Naive thymus-derived CD8-positive, alpha-beta T cell (primary cell): ENCODE measurements around the gene HCN4. TPM values are rescaled to one million over a fixed set of nuclear protein-coding genes. Genes with fewer than 3 reads are reported as not detected.
"Not testable (repeated sequence)": the region's sequence is repeated elsewhere in the genome, so short reads cannot be mapped to it uniquely, and the experiment has no call there.

Experiments
- ATAC-seq, 2 donors: fragments of 150-1000 bp; cut with Tn5 transposase in 1 of 2; sonication (Bioruptor Pico), chemical (Tn5 transposase) in 1 of 2; 1 replicate in 1 of 2; 2 replicates in 1 of 2; pipeline ENCODE4 v1.10.0; 2021; ENCODE audit warnings: mild to moderate bottlenecking in 2 of 2, moderate library complexity in 2 of 2
- POLR2A ChIA-PET: fragments of 350-600 bp; sonication (Branson Sonifier 250); formaldehyde crosslinking; loops from one replicate; lab custom pipeline; 2021; ENCODE audit warnings: antibody characterized with exemption; lab: Charles Lee
- DNase-seq, 10 donors: peaks; one replicate each; pipeline versions ENCODE4 v3.0.0 to v3.0.0-alpha.2; 2020 to 2022
- H3K27ac Mint-ChIP-seq, 10 donors: one replicate each; pipeline ENCODE4 v1.8.0; 2020 to 2022; ENCODE audit warnings: mild to moderate bottlenecking in 10 of 10, mixed read lengths in 10 of 10, moderate library complexity in 4 of 10, inconsistent platforms in 1 of 10
- H3K27me3 Mint-ChIP-seq, 5 donors: one replicate each; pipeline ENCODE4 v1.8.0; 2021 to 2022; ENCODE audit warnings: mixed read lengths in 5 of 5
- H3K36me3 Mint-ChIP-seq, 3 donors: one replicate each; pipeline ENCODE4 v1.8.0; 2020 to 2022; ENCODE audit warnings: mixed read lengths in 3 of 3, mild to moderate bottlenecking in 2 of 3, inconsistent platforms in 1 of 3
- H3K4me1 Mint-ChIP-seq, 4 donors: one replicate each; pipeline ENCODE4 v1.8.0; 2021 to 2022; ENCODE audit warnings: mixed read lengths in 4 of 4
- H3K4me3 Mint-ChIP-seq, 10 donors: one replicate each; pipeline ENCODE4 v1.8.0; 2020 to 2022; ENCODE audit warnings: mild to moderate bottlenecking in 10 of 10, mixed read lengths in 10 of 10, moderate library complexity in 6 of 10, inconsistent platforms in 1 of 10
- H3K9me3 Mint-ChIP-seq, 9 donors: one replicate each; pipeline ENCODE4 v1.8.0; 2020 to 2022; ENCODE audit warnings: mixed read lengths in 9 of 9, mild to moderate bottlenecking in 3 of 9, inconsistent platforms in 1 of 9, moderate library complexity in 1 of 9
- polyA plus RNA-seq, 3 donors: library from polyadenylated mRNA; unstranded; fragments of 300-500 nt; fragmentation: Illumina TruSeq; gene quantifications; one replicate each; pipeline ENCODE4 v1.2.3, GENCODE V29; 2021
- total RNA-seq, 8 experiments: library from RNA in 2 of 8; stranded (reverse) in 2 of 8; gene quantifications; one replicate each; pipeline ENCODE4 v1.2.3 and lab custom pipeline; 2021 to 2026

The HCN4 gene
- total RNA-seq (not detected), polyA plus RNA-seq (not detected), total RNA-seq (lab: John Stamatoyannopoulos, UW) (0 to 0.06 (median 0) reads per million in 6 experiments)

- Mint-ChIP-seq H3K27ac (no peak within 1 kb of the TSS), H3K4me3 (no peak within 1 kb of the TSS), H3K36me3 (no peaks in the 10 kb centered on the region), H3K4me1 (peaks cover 0 to 2% (median 2%) of the 10 kb centered on the region in 4 donors), H3K9me3 (no peaks in the 10 kb centered on the region), H3K27me3 (peaks cover 39 to 79% (median 52%) of the 10 kb centered on the region in 5 donors)
- DNase-seq (no peak), ATAC-seq (no peak)
- POLR2A ChIA-PET, result no interaction called here
Measured at GRCh38 chr15:73368301-73369136, at the start of gene HCN4. Gene HCN4, minus strand, starts transcription at chr15:73368958. Its CDS starts 688 bp downstream, at chr15:73368270.

GRCh38 chr15:73414876-73415275 is 46.1 kb upstream of the HCN4 start:
- Mint-ChIP-seq H3K27ac (no peak overlapping the region), H3K4me1 (no peaks in the 10 kb centered on the region), H3K9me3 (no peaks in the 10 kb centered on the region), H3K4me3 (no peak overlapping the region), H3K27me3 (peaks cover 11 to 30% (median 19%) of the 10 kb centered on the region in 5 donors), H3K36me3 (no peaks in the 10 kb centered on the region)
- ATAC-seq (no peak), DNase-seq (no peak)
- POLR2A ChIA-PET, result no interaction called here

GRCh38 chr15:73403171-73403570 is 34.4 kb upstream of the HCN4 start:
- Mint-ChIP-seq H3K4me1 (no peaks in the 10 kb centered on the region), H3K36me3 (no peaks in the 10 kb centered on the region), H3K4me3 (no peak overlapping the region), H3K9me3 (no peaks in the 10 kb centered on the region), H3K27ac (no peak overlapping the region), H3K27me3 (peaks cover 4 to 13% (median 10%) of the 10 kb centered on the region in 5 donors)
- ATAC-seq, result no peak
- POLR2A ChIA-PET, result no interaction called here
- DNase-seq, result no peak

DNA sequence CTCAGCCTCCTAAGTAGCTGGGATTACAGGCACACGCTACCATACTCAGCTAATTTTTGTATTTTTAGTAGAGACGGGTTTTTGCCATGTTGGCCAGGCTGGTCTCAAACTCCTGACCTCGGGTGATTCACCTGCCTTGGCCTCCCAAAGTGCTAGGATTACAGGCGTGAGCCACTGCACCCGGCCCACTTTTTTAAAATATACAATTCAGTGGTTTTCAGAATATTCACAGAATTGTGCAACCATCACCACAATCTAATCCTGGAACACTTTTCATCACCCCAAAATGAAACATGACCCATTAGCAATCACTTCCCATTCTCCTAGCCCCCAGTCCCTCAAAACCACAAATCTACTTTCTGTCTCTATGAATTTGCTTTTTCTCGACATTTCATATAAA is 31.5 kb upstream of the HCN4 start:
- H3K4me1 Mint-ChIP-seq, ATAC-seq, H3K4me3 Mint-ChIP-seq, DNase-seq, H3K36me3 Mint-ChIP-seq, H3K9me3 Mint-ChIP-seq, POLR2A ChIA-PET, H3K27ac Mint-ChIP-seq: not testable (repeated sequence)
- H3K27me3 Mint-ChIP-seq, result peaks cover 0 to 21% (median 8%) of the 10 kb centered on the region in 5 donors

DNA sequence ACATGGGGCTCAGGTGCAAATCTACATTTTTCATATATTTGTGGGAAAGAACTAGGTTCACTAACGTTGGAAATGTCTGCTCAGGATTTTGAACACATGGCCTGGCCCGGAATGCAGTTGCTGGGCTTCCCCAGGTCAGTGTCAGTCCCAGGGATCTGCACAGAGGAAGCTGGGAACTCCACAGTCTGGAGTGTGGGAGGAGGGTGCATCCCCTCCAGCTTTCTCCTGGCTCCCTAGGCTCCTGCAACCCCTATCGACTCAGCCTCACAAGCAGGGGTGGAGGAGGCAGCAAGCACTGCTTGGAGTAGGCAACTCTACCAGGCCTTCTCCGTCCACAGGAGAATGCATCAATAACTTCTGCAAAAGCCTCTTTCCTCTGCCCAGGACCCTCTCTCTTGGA is 30.1 kb upstream of the HCN4 start:
- no peaks in the 10 kb centered on the region for H3K36me3 Mint-ChIP-seq
- no peak overlapping the region for H3K27ac Mint-ChIP-seq
- DNase-seq (no peak), ATAC-seq (no peak)
- peaks cover 0 to 2% (median 0%) of the 10 kb centered on the region in 9 donors for H3K9me3 Mint-ChIP-seq
- POLR2A ChIA-PET, result no interaction called here
- H3K27me3 Mint-ChIP-seq, result peaks cover 0 to 26% (median 8%) of the 10 kb centered on the region in 5 donors
- no peaks in the 10 kb centered on the region for H3K4me1 Mint-ChIP-seq
- no peak overlapping the region for H3K4me3 Mint-ChIP-seq

DNA sequence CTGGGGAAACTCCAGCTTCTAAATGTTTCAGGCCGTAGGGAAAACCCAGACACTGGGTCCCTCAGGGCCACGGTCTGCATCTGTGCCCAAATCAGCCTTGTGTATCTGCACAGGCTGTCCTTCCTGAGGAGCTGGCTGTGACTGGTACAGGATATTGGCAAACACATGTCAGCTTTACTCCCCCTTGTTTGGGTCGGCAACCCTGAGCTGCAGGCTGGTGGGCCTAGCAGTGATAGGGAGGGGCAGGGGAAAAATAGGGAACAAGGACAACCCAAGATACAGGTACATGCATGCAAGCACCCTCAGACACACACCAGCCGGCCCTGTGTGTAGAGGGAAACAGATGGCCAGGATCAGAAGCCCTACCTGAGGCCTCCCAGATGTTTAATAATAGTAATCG is 28.7 kb upstream of the HCN4 start:
- H3K4me1 Mint-ChIP-seq, result no peaks in the 10 kb centered on the region
- no peak overlapping the region for H3K4me3 Mint-ChIP-seq
- no peak overlapping the region for H3K27ac Mint-ChIP-seq
- H3K9me3 Mint-ChIP-seq, result peaks cover 0 to 2% (median 0%) of the 10 kb centered on the region in 9 donors
- no peaks in the 10 kb centered on the region for H3K36me3 Mint-ChIP-seq
- DNase-seq (no peak), ATAC-seq (no peak)
- peaks cover 2 to 40% (median 14%) of the 10 kb centered on the region in 5 donors for H3K27me3 Mint-ChIP-seq
- POLR2A ChIA-PET, result no interaction called here

- no peaks in the 10 kb centered on the region for H3K4me1 Mint-ChIP-seq
- ATAC-seq (no peak), DNase-seq (no peak)
- H3K27ac Mint-ChIP-seq, result no peak overlapping the region
- POLR2A ChIA-PET, result no interaction called here
- peaks cover 0 to 2% (median 0%) of the 10 kb centered on the region in 9 donors for H3K9me3 Mint-ChIP-seq
- H3K27me3 Mint-ChIP-seq, result peaks cover 10 to 55% (median 25%) of the 10 kb centered on the region in 5 donors
- no peak overlapping the region for H3K4me3 Mint-ChIP-seq
- H3K36me3 Mint-ChIP-seq, result no peaks in the 10 kb centered on the region
Measured at GRCh38 chr15:73395671-73396070, 26.9 kb upstream of the HCN4 start.

GRCh38 chr15:73394782-73395181 is 26.0 kb upstream of the HCN4 start:
- Mint-ChIP-seq H3K36me3 (no peaks in the 10 kb centered on the region), H3K27me3 (peaks cover 11 to 55% (median 28%) of the 10 kb centered on the region in 5 donors)

GRCh38 chr15:73393336-73393735 is 24.6 kb upstream of the HCN4 start:
- Mint-ChIP-seq H3K4me1 (no peaks in the 10 kb centered on the region), H3K27me3 (peaks cover 13 to 44% (median 26%) of the 10 kb centered on the region in 5 donors), H3K4me3 (no peak overlapping the region), H3K27ac (no peak overlapping the region), H3K9me3 (peaks cover 0 to 2% (median 0%) of the 10 kb centered on the region in 9 donors), H3K36me3 (no peaks in the 10 kb centered on the region)
- DNase-seq, result no peak
- POLR2A ChIA-PET, result no interaction called here
- ATAC-seq, result no peak

More at GRCh38 chr15:73394782-73395181, 26.0 kb upstream of the HCN4 start:
- no peak for DNase-seq
- ATAC-seq, result no peak
- no peak overlapping the region for H3K27ac Mint-ChIP-seq
- no peak overlapping the region for H3K4me3 Mint-ChIP-seq
- no peaks in the 10 kb centered on the region for H3K4me1 Mint-ChIP-seq
- POLR2A ChIA-PET, result no interaction called here
- H3K9me3 Mint-ChIP-seq, result peaks cover 0 to 2% (median 0%) of the 10 kb centered on the region in 9 donors

DNA sequence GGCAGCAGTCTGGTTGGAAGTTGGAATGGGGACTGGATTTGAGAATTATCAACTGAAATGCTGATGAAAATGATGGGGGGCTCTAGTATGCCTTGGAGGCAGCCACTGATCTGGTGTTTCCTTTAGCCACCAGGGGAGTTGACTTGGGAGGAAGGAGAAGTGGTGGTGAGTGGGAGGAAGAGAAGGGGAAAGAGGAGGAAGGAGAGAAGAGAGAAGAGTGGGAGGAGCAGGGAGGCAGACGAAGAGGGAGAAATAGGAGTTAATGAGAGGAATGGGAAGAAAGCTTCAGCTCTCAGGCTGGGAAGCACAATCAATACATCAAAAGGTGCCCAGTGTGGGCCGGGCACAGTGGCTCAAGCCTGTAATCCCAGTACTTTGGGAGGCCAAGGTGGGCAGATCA is 23.3 kb upstream of the HCN4 start:
- Mint-ChIP-seq H3K9me3 (peaks cover 0 to 2% (median 0%) of the 10 kb centered on the region in 9 donors), H3K27ac (no peak overlapping the region), H3K36me3 (no peaks in the 10 kb centered on the region), H3K4me3 (no peak overlapping the region), H3K27me3 (peaks cover 14 to 44% (median 31%) of the 10 kb centered on the region in 5 donors), H3K4me1 (no peaks in the 10 kb centered on the region)
- DNase-seq, result no peak
- POLR2A ChIA-PET, result no interaction called here
- ATAC-seq, result no peak

GRCh38 chr15:73391128-73391872 is 22.5 kb upstream of the HCN4 start:
- no peaks in the 10 kb centered on the region for H3K4me1 Mint-ChIP-seq
- peaks cover 14 to 44% (median 31%) of the 10 kb centered on the region in 5 donors for H3K27me3 Mint-ChIP-seq
- no peaks in the 10 kb centered on the region for H3K36me3 Mint-ChIP-seq
- POLR2A ChIA-PET, result no interaction called here
- peaks cover 0 to 2% (median 0%) of the 10 kb centered on the region in 9 donors for H3K9me3 Mint-ChIP-seq
- DNase-seq, result no peak
- H3K4me3 Mint-ChIP-seq, result no peak overlapping the region
- H3K27ac Mint-ChIP-seq, result no peak overlapping the region
- ATAC-seq, result no peak

DNA sequence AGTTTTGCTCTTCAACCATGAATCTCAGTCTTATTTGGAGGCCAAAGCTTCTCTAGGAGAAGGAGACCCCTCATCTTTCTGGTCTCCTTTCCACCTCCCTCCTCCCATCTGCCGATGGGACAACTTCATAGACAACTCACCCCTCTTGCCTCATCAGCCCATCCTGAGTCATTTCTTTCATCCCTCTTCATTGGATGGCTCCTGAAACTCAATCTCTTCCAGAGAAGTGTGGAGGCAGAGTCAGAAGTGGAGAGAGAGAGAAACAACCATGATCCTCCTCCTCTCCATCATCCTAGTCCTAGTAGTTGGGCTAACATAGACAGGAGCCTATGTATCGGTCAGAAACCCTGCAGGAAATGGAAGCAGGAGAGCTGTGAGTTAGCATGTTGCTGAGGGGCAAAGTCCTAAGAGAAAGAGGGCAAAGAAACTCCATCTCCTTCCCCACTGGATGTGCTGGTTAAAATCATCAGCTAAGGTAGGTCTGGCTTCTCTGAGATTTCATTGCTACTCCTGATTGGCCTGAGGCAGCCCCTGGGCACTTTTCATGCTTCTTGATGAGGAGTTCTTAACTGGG is 21.3 kb upstream of the HCN4 start:
- POLR2A ChIA-PET, result no interaction called here
- H3K9me3 Mint-ChIP-seq, result no peaks in the 10 kb centered on the region
- no peak overlapping the region for H3K27ac Mint-ChIP-seq
- no peak for ATAC-seq
- H3K4me1 Mint-ChIP-seq, result no peaks in the 10 kb centered on the region
- no peak overlapping the region for H3K4me3 Mint-ChIP-seq
- no peak for DNase-seq
- peaks cover 23 to 45% (median 40%) of the 10 kb centered on the region in 5 donors for H3K27me3 Mint-ChIP-seq
- H3K36me3 Mint-ChIP-seq, result no peaks in the 10 kb centered on the region

DNA sequence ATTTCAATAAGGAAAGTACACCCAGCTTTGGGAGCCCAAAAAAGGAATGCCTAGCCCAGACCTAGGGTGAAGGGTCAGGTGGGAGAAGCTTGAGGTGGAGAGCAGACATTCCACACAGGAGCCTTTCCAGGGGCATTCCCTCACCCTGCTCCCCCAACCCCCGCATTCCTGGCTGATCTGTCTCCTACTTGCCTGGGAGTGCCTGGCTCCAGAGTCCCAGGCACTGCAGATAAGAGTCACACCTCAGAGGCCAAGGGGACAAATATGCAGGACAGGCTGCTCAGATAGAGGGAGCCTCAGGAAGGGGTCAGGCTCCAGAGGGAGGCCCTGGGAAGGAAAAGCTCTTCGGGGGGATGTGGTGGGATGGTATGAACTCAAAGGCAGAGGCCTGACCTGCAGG is 20.8 kb upstream of the HCN4 start:
- ATAC-seq (no peak), DNase-seq (no peak)
- H3K9me3 Mint-ChIP-seq, result no peaks in the 10 kb centered on the region
- POLR2A ChIA-PET, result no interaction called here
- no peaks in the 10 kb centered on the region for H3K36me3 Mint-ChIP-seq
- H3K27ac Mint-ChIP-seq, result no peak overlapping the region
- H3K4me1 Mint-ChIP-seq, result no peaks in the 10 kb centered on the region
- peaks cover 27 to 48% (median 42%) of the 10 kb centered on the region in 5 donors for H3K27me3 Mint-ChIP-seq
- H3K4me3 Mint-ChIP-seq, result no peak overlapping the region
